Fibroblast of villous mesenchyme (primary cell): ENCODE results near the gene TSPAN10. TPM values are rescaled to one million over a fixed set of nuclear protein-coding genes. Genes with fewer than 3 reads are reported as not detected.

Source experiments
- DNase-seq: peaks from one replicate; pipeline ENCODE4 v3.0.0-alpha.2; 2010; ENCODE audit warnings: low read depth
- H3K4me3 ChIP-seq: 2 replicates; pipeline ENCODE4 v1.5.1; 2011; ENCODE audit warnings: low read depth, mild to moderate bottlenecking, low read length
- CTCF ChIP-seq: IDR thresholded peaks from 2 replicates; pipeline ENCODE4 v1.5.1; 2012; ENCODE audit warnings: low read depth, mild to moderate bottlenecking, low read length; ENCODE audit not compliant: insufficient read depth
- total RNA-seq: library from RNA; depleted of rRNA; stranded (reverse); fragments of >200 nt; gene quantifications from 2 replicates; pipeline ENCODE4 v1.2.3, GENCODE V29; 2012

The TSPAN10 gene
- total RNA-seq, 1 donor: 1.7 TPM

DNA sequence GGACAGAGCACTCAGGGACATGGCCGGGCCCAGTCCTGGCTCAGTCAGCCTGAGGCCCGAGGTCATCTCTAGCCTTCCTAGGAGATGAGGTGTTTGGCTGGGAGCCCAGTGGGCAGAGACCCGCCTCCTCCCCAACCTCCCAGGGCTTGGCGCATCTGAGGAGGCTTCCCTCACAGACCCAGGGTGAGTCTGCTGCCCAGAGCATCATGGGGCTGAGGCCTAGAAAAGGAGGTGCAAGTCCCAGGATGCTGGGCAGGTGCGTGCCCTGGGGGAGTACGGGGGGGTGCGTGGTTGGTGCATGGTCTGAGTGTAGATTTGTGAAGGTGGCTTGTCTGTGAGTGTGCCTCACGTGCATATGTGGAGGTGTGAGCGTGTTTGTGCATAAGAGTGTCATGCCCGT is 14.7 kb downstream of the TSPAN10 start:
- no peak for TF ChIP-seq CTCF
- DNase-seq: peak; percentile 75
- H3K4me3 ChIP-seq: no peak overlapping the region

GRCh38 chr17:81652906-81653771 is 16.1 kb downstream of the TSPAN10 start:
- TF ChIP-seq CTCF: no peak
- DNase-seq: no peak
- H3K4me3 ChIP-seq: no peak overlapping the region

- no peak for TF ChIP-seq CTCF
- no peak for DNase-seq
- H3K4me3 ChIP-seq: no peak overlapping the region
Measured at GRCh38 chr17:81655378-81656117, 18.6 kb downstream of the TSPAN10 start.

- no peak for DNase-seq
- H3K4me3 ChIP-seq: no peak within 1 kb of the TSS
- TF ChIP-seq CTCF: no peak
Measured at GRCh38 chr17:81656118-81656743, 19.2 kb downstream of the TSPAN10 start, which contains the start of gene PDE6G. Gene PDE6G (minus strand): TSS chr17:81656542. CDS start chr17:81653305, 3,237 bp downstream.

- DNase-seq: no peak
- TF ChIP-seq CTCF: no peak
Measured at GRCh38 chr17:81656835-81657234, 19.8 kb downstream of the TSPAN10 start.

DNA sequence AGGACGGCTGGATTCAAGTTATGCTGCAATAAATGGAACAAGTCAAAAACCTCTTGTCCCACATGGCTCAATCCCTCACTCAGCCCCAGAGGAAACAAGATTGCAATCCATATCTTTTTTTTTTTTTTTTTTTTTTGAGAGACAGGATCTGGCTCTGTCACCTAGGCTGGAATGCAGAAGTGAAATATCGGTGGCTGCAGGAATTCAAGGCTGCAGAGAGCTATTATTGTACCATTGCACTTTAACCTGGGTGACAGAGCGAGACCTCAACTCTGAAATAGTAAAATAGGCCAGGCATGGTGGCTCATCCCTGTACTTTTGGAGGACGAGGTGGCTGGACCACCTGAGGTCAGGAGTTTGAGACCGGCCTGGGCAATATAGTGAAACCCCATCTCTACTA is 22.0 kb downstream of the TSPAN10 start:
- no peak overlapping the region for H3K4me3 ChIP-seq
- no peak for DNase-seq
- TF ChIP-seq CTCF: no peak

More at GRCh38 chr17:81656835-81657234, 19.8 kb downstream of the TSPAN10 start:
- no peak overlapping the region for H3K4me3 ChIP-seq
